Gastrocnemius medialis (tissue), 4 donors: Measurements from ENCODE around the gene CLNS1A.

Source experiments
- POLR2A ChIP-seq, 2 donors: fragments of 450-650 bp; IDR thresholded peaks; one replicate each; pipeline ENCODE4 v1.6.1; 2017; ENCODE audit warnings: antibody characterized with exemption in 2 of 2, mild to moderate bottlenecking in 2 of 2, moderate library complexity in 2 of 2
- TF ChIP-seq, protein P1 (sequence below), 5 experiments: fragments of 450-650 bp in 3 of 5; fragments of 200-600 bp in 2 of 5; sonication (generic) in 2 of 5; IDR thresholded peaks in 4 of 5; conservative IDR thresholded peaks in 1 of 5; 1 replicate in 4 of 5; 2 replicates in 1 of 5; pipeline ENCODE4 v1.5.1; 2016 to 2019; ENCODE audit warnings: antibody characterized with exemption in 5 of 5, mild to moderate bottlenecking in 3 of 5, moderate library complexity in 3 of 5

DNA sequence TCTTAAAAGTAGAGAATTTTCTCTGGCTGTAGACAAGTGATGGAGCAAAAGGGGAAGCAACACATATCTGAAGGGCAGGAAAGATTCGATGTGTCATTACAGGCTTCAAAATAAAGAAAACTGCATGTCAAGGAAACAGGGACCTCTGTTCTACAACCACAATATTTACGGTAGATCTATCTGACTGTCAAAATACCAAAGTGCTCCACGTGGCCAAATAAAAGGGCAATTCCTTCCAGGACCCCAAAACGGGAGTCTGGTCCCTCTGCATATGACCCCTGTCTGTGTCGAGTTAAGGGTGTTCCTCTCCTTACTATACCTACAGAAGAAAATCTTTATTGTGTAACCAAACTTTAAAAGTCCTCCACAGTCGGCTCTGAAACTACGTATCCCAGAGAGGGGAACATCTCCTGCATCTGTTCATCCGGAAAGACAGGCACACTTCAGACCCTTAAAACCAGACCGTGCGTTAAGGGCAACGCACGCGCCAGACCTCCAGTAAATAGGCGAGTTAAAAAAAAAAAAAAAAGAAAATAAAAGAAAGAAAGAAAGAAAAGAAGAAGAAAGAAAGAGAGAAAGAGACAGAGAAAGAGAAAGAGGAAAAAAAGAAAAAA lies 756 bp downstream of the CLNS1A start:
- TF ChIP-seq POLR2A (IDR thresholded peaks at IDR 0.05): no peak
- TF ChIP-seq, protein P1, sequence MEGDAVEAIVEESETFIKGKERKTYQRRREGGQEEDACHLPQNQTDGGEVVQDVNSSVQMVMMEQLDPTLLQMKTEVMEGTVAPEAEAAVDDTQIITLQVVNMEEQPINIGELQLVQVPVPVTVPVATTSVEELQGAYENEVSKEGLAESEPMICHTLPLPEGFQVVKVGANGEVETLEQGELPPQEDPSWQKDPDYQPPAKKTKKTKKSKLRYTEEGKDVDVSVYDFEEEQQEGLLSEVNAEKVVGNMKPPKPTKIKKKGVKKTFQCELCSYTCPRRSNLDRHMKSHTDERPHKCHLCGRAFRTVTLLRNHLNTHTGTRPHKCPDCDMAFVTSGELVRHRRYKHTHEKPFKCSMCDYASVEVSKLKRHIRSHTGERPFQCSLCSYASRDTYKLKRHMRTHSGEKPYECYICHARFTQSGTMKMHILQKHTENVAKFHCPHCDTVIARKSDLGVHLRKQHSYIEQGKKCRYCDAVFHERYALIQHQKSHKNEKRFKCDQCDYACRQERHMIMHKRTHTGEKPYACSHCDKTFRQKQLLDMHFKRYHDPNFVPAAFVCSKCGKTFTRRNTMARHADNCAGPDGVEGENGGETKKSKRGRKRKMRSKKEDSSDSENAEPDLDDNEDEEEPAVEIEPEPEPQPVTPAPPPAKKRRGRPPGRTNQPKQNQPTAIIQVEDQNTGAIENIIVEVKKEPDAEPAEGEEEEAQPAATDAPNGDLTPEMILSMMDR (IDR thresholded peaks at IDR 0.05 in 4 of 5, conservative IDR thresholded peaks at IDR 0.05 in 1 of 5): no peak
